Kidney (tissue), 14 donors: ENCODE data around the gene ABCA6. TPM values are rescaled to one million over a fixed set of nuclear protein-coding genes. Genes with fewer than 3 reads are reported as not detected.

Experiments used
- DNase-seq, 5 donors: peaks; one replicate each; pipeline ENCODE4 v3.0.0-alpha.2; 2013 to 2020
- FAIRE-seq: peaks from 2 replicates; lab custom pipeline; 2012; peaks lifted over from hg19 to GRCh38; lab: Jason Lieb, UNC
- H3K27ac ChIP-seq, 2 donors: one replicate each; pipeline ENCODE4 v1.7.0; 2013; ENCODE audit warnings: low read depth in 2 of 2, low read length in 2 of 2, inconsistent platforms in 1 of 2
- H3K27me3 ChIP-seq: one replicate; pipeline ENCODE4 v1.7.1; 2013; ENCODE audit warnings: low read length, inconsistent platforms; ENCODE audit not compliant: control insufficient read depth, insufficient read depth
- H3K36me3 ChIP-seq, 3 donors: one replicate each; pipeline versions ENCODE4 v1.7.0 to v1.7.1; 2013; ENCODE audit warnings: low read length in 3 of 3, control low read depth in 1 of 3, inconsistent platforms in 1 of 3; ENCODE audit not compliant: insufficient read depth in 3 of 3, control insufficient read depth in 2 of 3
- H3K4me1 ChIP-seq, 3 donors: one replicate each; pipeline versions ENCODE4 v1.7.0 to v1.7.1; 2013; ENCODE audit warnings: low read length in 3 of 3, inconsistent platforms in 1 of 3, low read depth in 1 of 3; ENCODE audit not compliant: control insufficient read depth in 2 of 3, insufficient read depth in 2 of 3
- H3K4me3 ChIP-seq, 3 donors: one replicate each; pipeline versions ENCODE4 v1.7.0 to v1.8.1; 2013; ENCODE audit warnings: low read length in 3 of 3, control low read depth in 1 of 3, inconsistent platforms in 1 of 3
- H3K9ac ChIP-seq, 3 donors: one replicate each; pipeline versions ENCODE4 v1.7.0 to v1.7.1; 2013; ENCODE audit warnings: low read length in 3 of 3, control low read depth in 1 of 3, inconsistent platforms in 1 of 3
- H3K9me3 ChIP-seq, 3 donors: one replicate each; pipeline versions ENCODE4 v1.7.0 to v1.7.1; 2013; ENCODE audit warnings: low read length in 3 of 3, control low read depth in 1 of 3, inconsistent platforms in 1 of 3; ENCODE audit not compliant: control insufficient read depth in 2 of 3, insufficient read depth in 1 of 3
- CTCF ChIP-seq: IDR thresholded peaks from 3 replicates; pipeline ENCODE4 v1.5.1; 2012; ENCODE audit warnings: mild to moderate bottlenecking, moderate library complexity, borderline replicate concordance; ENCODE audit not compliant: insufficient read depth; ENCODE audit errors: extremely low read depth
- intact Hi-C: fragments of 100-400 bp; cut with DNase I; formaldehyde crosslinking; loops from one replicate; pipeline ENCODE4 v1.11.1; 2022
- polyA plus RNA-seq: library from polyadenylated mRNA; stranded (reverse); fragments of 350-450 nt; fragmentation: Illumina TruSeq; extraction: RNeasy Lipid Tissue Mini Kit (QIAGEN cat#74804); gene quantifications from one replicate; pipeline ENCODE4 v1.2.3, GENCODE V29; 2014; ENCODE audit warnings: low read depth, low replicate concordance; ENCODE audit not compliant: insufficient read depth
- total RNA-seq: library from RNA; stranded (reverse); fragmentation: NEBNext Ultra II Directional; extraction: Animal tissue kit (Norgen Biotek cat#: 25700); gene quantifications from one replicate; pipeline ENCODE4 v1.2.1, GENCODE V29; 2021
- donor health status: control.
- donor health status: control.
- donor health status: control.
- donor health status: control.
- donor health status: control.
- donor health status: DM: yes; HTN: yes; CAD: no.
- donor health status: Normal renal cell carcinoma (clear cell type).

The ABCA6 gene
- total and polyA plus RNA-seq, 2 donors from 2014 or later = 2.9 to 7.6 TPM

GRCh38 chr17:69057280-69057679, 84.4 kb downstream of the ABCA6 start:
- Histone ChIP-seq H3K27me3 (no peaks in the 10 kb centered on the region), H3K4me1 (no peaks in the 10 kb centered on the region), H3K4me3 (no peak overlapping the region), H3K9me3 (peaks cover 0 to 5% (median 0%) of the 10 kb centered on the region in 3 donors), H3K36me3 (no peaks in the 10 kb centered on the region), H3K9ac (no peak overlapping the region), H3K27ac (no peak overlapping the region)
- DNase-seq = no peak
- TF ChIP-seq CTCF = no peak
- intact Hi-C loops = no loop called here
- no peak for FAIRE-seq

GRCh38 chr17:69056179-69056823, 85.4 kb downstream of the ABCA6 start:
- DNase-seq (no peak), FAIRE-seq (no peak)
- intact Hi-C loops = no loop called here
- no peaks in the 10 kb centered on the region for H3K36me3 ChIP-seq
- H3K4me3 ChIP-seq = no peak overlapping the region
- H3K4me1 ChIP-seq = no peaks in the 10 kb centered on the region
- H3K9me3 ChIP-seq = peaks cover 0 to 5% (median 0%) of the 10 kb centered on the region in 3 donors
- TF ChIP-seq CTCF = no peak
- no peak overlapping the region for H3K9ac ChIP-seq
- no peak overlapping the region for H3K27ac ChIP-seq
- H3K27me3 ChIP-seq = no peaks in the 10 kb centered on the region

GRCh38 chr17:69055334-69055733, 86.4 kb downstream of the ABCA6 start:
- Histone ChIP-seq H3K36me3 (no peaks in the 10 kb centered on the region), H3K9me3 (peaks cover 0 to 5% (median 0%) of the 10 kb centered on the region in 3 donors), H3K4me1 (no peaks in the 10 kb centered on the region), H3K27me3 (no peaks in the 10 kb centered on the region), H3K9ac (no peak overlapping the region), H3K4me3 (no peak overlapping the region), H3K27ac (no peak overlapping the region)
- intact Hi-C loops = no loop called here
- no peak for FAIRE-seq
- DNase-seq = no peak
- TF ChIP-seq CTCF = no peak
